HS-5 (cell line): ENCODE results near the gene CCDC12.
A peak's percentile ranks its signal among the peaks of the same experiment; 100 is the strongest.

Experiments
- DNase-seq: peaks from one replicate; pipeline ENCODE4 v3.0.0-alpha.2; 2012; ENCODE audit warnings: low read depth

The CCDC12 gene

GRCh38 chr3:46892285-46893145 lies 84.0 kb downstream of the CCDC12 start:
- DNase-seq = peak; percentile 52

GRCh38 chr3:46891132-46891531 lies 85.4 kb downstream of the CCDC12 start:
- no peak for DNase-seq

DNA sequence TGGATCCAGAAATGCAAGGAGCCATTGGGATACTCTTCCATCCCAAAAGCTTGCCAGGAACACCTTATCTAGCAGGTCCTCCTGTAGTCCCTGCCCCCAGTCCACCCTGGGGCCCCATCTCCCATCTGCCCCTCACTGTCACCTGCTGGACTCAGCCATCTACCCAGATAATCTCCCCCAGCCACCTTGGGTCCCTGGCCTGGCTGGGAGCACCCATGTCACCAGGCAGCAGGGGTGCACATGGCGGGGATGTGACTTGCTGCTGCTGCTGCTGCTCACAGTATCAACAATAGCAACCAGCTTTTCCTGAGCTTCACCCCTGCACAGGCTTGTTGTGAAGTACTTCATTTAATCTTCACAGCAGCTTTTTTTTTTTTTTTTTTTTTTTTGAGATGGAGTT lies 86.4 kb downstream of the CCDC12 start:
- no peak for DNase-seq

DNA sequence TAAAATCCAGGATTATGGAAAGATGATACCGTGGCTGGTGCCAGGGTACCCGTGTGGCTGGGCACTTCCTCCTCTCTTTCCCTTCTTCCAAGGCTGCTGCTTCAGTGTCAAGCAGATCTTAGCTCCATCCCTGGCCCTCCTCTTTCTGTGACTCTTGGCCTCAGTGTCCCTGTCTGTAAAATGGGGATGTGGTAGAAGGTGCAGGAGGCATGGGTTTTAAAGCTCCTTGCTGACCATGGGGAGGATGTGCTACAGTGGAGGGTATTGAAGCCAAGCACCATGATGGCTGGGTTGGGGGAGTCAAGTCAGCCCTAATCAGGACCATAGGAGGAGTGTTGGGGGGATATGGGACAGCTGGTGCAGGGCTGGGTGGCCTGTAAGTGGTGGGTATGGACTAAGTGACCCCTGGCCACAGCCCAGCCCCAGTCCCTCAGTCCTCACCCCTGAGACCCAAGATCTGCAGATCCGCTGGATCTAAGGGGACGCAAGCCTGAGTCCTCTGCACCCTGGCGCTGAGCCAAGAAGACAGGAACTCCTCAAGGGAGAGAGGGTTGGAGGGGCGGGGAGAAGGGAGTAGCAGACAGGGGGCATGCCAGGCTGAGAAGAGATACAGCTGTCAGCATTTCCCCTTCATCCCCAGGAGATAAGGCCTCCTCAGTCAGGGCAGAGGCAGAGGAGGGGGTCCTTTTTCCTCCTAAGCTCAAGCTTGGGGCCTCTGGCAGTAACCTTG lies 87.0 kb downstream of the CCDC12 start:
- no peak for DNase-seq

DNA sequence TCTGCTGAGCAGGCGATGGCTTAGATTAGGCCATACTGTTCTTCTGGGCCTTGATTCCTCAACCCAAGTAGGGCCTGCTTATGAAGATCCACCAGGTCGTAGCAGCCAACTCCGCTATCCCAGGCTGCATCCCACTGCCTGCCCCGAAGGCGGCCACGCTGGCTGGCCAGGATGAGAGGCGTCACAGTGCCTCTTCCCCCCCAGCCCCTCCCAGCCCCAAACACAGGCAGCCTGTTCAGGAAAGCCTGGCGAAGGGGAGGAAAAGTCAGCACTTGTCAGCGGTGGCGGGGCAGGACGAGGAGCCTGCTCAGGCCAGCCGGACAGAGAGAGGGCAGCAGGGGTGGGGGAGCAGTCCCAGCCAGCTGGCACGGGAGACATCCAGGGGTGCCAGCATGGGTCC lies 87.8 kb downstream of the CCDC12 start:
- no peak for DNase-seq

DNA sequence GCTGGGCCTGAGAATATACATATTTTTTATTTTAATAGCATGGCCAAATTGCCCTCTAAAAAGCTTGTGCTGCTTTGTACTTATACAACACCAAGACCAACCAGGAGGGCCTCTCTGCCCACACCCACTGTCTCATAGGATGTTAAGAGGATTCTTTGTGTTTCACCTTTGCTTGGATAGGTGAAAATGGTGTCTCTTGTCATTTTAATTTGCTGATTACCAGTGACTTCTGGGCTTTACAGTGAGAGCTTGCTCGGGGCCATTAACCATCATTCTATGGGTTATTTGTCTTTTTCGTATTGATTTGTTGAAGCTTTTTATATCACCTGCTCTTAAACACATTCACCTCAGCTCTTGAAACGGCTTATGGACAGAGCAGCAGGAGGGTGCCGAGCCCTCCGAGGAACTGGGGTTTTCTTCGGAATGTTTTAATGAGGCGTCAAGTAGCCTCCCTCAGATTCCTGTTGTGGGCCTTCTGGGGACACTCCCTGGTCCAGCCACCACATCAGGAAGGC lies 88.5 kb downstream of the CCDC12 start:
- no peak for DNase-seq

GRCh38 chr3:46885612-46886011 lies 90.9 kb downstream of the CCDC12 start:
- no peak for DNase-seq

DNA sequence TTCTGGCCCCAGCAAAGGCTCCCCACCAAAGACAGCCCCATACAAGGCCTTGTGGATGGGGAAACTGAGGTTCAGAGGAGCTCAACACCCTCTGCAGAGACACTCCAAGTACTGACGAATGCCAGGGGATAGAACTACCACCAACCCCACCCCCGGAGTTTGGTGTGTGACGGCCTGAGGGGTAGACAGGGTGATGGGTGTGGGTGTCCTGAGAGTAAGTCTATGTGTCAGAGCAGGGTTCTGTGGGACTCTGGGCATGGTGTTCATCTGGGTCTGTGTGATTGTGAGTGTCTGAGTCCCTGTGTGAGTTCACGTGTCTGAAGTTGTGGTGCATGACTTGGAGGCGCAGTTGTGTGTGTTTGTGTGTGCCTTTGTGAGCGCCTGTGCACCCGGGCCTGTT lies 91.6 kb downstream of the CCDC12 start:
- DNase-seq = no peak

- DNase-seq = no peak
Observed at GRCh38 chr3:46884427-46884826, 92.1 kb downstream of the CCDC12 start.

GRCh38 chr3:46883830-46884185 lies 92.7 kb downstream of the CCDC12 start:
- DNase-seq = no peak

- no peak for DNase-seq
Observed at GRCh38 chr3:46883054-46883829, 93.3 kb downstream of the CCDC12 start.

DNA sequence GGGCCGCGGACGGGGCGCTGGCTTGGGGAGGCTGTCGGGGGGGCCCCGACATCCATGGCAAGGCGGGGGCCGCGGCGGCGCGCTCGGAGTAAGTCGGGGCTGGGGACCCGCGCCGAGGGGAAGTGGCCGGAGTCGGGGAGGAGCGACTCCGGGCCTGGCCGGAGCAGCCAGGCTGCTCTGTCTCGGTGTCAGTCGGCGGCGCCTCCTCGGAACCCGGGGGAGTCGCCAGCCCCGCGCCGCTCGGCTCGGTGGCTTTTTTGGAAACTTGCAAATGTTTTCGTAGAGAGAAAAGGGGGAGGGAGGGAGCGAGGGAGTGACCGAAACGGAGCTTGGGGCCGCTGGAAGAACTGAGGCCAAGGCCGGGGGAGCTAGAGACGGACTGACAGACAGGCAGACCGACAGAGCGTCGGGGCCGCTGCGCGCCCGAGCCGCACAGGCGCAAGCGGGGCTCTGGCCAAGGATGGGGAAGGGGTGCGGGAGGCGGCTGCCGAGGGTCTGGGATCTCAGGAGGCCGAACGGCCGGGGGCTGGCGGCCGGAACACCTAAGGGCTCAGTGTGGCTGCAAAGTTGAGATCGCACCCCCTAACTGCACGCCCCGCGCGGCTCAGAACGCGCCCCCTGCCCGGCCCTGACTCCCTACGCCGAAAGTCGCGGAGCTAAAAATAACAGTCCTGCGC lies 94.0 kb downstream of the CCDC12 start:
- DNase-seq = no peak

DNA sequence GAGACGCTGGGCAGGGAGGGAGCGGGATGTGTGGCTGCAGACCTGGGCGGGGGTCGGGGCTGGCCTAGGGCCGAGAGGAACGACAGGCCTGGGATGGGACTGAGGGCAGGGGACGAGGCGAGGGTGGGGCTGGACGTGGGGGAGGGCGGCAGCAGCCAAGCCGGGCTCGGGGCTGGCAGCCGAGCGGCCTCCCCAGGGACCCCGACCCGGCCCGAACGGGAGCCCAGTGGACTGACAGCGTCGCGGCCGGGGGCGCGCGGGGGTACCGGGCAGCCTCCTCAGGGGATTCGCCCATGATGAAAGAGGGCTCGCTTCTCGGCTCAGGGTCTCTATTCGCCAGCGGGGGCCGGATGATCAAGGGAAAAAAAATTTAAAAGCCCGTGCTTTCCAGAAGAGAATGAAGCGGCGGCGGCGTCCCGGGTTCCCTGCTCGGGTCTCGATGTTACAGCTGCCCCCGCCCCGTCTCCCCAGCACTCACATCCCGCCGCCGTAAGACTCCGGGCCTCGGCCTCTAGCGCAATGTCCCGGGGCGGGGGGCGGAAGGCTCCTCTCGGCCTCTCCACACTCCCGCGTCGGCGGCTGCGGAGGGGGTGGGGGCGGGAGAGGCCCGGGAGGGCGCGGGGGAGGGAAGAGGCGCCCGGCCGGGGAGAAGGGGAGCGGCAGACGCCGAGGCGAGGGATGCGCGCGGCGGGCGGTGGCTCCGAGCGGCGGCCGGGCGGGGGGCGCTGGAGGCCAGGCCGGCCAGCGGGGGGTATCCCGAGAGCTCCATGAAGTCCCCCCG lies 94.8 kb downstream of the CCDC12 start:
- no peak for DNase-seq

- no peak for DNase-seq
Observed at GRCh38 chr3:46880884-46881595, 95.5 kb downstream of the CCDC12 start.

- DNase-seq = no peak
Observed at GRCh38 chr3:46878781-46879436, 97.6 kb downstream of the CCDC12 start.

- no peak for DNase-seq
Observed at GRCh38 chr3:46877406-46878125, 99.0 kb downstream of the CCDC12 start, which contains the start of gene PTH1R. Gene PTH1R, plus strand, starts transcription at chr3:46877721. Its CDS starts 5,839 bp downstream, at chr3:46883560.

DNA sequence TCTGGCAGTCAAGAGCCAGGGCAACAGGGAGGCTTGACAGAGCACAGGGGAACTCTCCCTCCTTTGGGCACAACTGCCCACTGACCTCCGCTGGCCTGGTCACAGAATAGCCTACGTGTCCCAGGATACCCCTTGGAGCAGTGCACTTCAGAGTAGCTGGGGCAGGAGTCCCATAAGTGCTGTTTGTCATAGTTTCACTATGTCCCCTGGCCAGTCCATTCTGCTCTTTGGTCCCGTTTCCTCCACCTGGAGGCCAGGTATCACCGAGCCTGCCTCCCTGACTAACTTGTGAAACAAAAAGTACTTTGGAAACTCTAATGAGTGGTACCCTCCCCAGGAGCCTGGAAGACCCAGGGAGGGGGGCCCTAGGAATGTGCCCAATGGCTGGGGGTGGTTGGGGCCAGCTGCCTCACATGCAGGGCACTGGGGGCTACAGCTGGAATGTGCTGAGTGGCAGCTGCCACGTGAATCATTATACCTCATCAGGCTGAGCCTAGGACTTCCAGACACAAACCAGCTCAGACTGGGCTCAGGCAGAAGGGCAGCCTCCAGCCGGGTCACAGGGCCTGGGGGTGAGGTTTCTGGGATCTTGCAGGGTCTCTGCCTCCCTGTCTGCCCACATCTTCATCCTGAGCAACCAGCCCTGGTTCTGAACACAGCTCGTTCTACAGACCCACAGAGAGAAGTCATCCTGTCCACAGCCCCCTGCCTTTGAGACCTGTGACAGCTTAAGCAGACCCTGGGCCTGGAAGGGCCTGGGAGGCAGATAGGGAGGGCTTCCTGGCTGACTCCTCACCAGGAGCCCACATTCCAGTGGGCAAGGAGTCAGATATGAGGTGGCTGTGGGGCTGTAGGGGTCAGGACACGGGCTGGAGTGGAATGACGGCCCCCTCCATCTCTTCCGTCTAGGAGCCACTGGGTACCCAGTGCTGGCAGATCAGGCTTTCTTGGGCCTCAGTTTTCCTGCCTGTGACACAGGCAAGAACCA lies 99.9 kb downstream of the CCDC12 start:
- DNase-seq = no peak

DNA sequence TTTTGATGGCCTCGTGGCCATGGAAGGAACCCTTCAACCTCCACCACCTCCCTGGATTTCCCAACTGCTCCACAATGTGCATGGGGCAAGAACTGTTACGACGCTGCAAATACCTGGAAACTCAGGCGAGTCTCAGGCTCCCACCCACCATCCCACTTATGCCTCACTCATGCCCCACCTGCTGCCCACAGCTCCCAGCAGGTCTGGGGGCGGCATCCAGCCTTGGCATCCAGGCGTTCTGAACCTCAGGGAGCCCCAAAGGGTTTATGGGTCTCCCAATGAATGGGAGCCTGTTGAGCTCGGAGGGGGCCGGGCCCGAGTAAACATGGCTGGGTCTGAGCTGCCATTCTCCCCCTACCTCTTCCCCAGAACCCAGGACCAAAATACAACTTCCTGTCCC lies 101.0 kb downstream of the CCDC12 start:
- DNase-seq = no peak
